Activated T-helper 9 cell treated with anti-CD3 and anti-CD28 coated beads, Interleukin-2, amount 50 U/mL, for 16 hours (primary cell): ENCODE data around the gene ZSCAN5A.
"Not testable (repeated sequence)": the region's sequence is repeated elsewhere in the genome, so short reads cannot be mapped to it uniquely, and the experiment has no call there.

Source experiments
- DNase-seq: peaks from one replicate; pipeline ENCODE4 v3.0.0-alpha.2; 2020; ENCODE audit warnings: low read depth

ZSCAN5A gene

DNA sequence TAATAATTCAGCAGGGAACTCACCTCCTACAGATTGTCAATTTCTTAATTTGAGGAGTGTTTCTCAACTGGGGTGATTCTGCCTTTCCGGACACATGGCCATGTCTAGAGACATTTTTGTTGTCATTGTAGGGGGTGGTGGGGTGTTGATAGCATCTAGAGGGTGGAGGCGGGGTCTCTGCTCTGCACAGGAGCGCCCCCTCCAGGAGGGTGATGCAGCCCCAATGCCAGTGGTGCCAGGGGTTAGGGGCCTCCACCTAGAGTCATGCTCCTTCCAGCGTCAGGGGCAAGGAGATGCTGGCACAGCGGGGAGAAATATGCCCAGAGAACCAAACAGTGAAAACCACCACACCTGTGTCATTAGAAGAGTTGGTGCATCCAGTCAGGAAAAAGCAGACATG lies 107.1 kb downstream of the ZSCAN5A start:
- DNase-seq, result not testable (repeated sequence)

DNA sequence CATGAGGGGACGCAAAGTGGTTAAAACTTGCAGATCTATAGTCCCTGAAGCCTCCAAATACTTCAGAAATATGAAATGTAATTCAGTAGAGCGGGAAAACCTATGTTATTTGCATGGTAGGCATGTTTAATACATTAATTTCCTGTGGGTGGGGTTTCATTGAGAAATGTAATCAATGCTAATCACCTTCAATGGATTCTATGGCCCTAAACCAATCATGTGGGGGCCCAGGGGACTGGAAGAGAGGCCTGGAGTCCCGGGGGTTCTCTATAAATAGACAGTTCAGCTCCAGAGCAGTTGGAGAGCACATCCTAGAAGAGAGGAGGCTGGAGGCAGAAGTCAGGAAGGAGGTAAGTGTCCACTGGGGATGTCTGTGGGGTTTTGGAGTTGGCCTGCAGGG lies 112.7 kb downstream of the ZSCAN5A start, which contains the start of gene ZSCAN5C:
ZSCAN5C (plus strand) TSS at position 301 of the 400 bp plus-strand sequence. CDS start 3,641 bp downstream, outside the sequence.
- no peak for DNase-seq

DNA sequence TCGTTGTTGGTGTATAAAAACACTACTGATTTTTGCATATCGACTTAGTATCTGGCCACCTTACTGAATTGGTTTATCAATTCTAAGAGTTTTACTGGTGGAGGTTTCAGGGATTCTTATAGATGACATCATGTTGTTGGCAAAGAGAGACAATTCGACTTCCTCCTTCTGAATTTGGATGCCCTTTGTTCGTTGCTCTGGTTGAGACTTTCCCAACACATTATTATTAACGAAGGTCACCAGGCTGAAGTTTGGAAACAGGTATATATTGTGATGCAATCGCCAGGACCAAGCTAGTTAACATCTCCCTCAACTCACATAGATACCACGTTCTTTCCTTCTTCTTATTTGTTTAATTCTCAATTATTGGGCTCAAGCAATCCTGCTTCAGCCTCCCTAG lies 115.0 kb downstream of the ZSCAN5A start:
- DNase-seq, result no peak

- DNase-seq, result not testable (repeated sequence)
These were observed 117.0 kb downstream of the ZSCAN5A start, which contains the start of gene ZSCAN5B for GRCh38 chr19:56197646-56198045. ZSCAN5B (minus strand) TSS chr19:56197783; CDS start chr19:56193052, 4,731 bp downstream.

- no peak for DNase-seq
These were observed 120.5 kb downstream of the ZSCAN5A start for GRCh38 chr19:56193981-56194640.

- DNase-seq, result no peak
These were observed 122.9 kb downstream of the ZSCAN5A start for GRCh38 chr19:56191711-56192110.

DNA sequence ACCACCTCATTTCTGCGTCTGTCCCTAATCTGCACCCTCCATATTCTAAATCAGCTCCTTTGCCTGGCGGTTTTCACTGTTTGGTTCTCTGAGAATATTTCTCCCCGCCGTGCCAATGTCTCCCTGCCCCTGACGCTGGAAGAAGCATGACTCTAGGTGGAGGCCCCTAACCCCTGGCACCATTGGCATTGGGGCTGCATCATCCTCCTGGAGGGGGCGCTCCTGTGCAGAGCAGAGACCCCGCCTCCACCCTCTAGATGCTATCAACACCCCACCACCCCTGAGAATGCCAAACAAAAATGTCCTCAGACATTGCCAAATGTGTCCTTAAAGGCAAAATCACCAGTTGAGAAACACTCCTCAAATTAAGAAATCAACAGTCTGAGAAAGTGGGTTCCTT lies 123.5 kb downstream of the ZSCAN5A start:
- DNase-seq, result no peak

DNA sequence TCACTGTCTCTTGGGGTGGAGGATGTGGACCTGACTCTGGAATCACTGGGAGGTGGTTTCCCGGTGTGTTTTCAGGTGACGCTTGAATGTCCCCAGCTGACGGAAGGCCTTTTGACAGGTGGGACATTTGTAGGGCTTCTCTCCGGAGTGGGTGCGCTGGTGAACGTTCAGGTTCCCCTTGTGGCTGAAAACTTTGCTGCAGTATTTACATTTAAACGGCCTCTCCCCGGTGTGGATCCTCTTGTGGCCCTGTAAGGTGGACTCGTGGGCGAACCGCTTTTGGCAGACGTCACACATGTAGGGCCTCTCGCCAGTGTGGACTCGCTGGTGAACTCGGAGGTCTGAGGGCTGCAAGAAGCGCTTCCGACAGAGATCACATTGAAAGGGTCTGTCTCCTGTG lies 124.9 kb downstream of the ZSCAN5A start:
- DNase-seq, result no peak

DNA sequence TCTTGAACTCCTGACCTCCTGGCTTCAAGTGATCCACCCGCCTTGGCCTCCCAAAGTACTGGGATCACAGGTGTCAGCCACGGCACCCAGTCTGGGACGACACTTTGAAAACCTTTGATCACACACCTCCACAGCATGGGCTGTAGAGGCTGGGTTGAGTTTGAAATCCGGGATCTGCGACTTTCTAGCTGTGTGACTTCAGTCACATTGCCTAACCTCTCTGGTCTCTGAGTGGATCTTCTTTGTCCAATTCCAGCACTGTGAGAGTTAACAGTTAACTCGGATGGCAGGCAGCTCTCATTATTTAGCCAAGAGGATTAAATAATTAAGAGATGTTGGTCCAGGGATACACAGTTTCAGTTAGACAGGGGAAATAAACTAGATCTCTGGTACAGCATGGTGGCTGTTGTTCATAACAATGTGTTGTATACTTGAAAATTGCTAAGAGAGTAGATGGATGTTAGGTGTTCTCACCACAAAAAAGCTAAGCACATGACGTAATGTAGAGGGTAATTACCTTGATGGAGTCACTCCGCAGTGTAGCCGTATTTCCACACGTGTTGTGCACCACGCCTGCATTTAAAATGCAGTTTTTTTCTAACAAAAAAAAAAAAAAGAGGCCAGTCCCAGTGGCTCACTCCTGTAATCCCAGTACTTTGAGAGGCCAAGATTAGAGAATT lies 136.9 kb downstream of the ZSCAN5A start:
- no peak for DNase-seq

GRCh38 chr19:56176881-56177280 lies 137.8 kb downstream of the ZSCAN5A start:
- no peak for DNase-seq

DNA sequence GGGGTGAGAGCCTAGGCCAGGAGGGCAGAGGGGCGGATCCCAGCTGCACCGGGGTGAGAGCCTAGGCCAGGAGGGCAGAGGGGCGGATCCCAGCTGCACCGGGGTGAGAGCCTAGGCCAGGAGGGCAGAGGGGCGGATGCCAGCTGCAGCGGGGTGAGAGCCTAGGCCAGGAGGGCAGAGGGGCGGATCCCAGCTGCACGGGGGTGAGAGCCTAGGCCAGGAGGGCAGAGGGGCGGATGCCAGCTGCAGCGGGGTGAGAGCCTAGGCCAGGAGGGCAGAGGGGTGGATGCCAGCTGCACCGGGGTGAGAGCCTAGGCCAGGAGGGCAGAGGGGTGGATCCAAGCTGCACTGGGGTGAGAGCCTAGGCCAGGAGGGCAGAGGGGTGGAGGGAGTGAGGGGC lies 138.3 kb downstream of the ZSCAN5A start:
- not testable (repeated sequence) for DNase-seq

DNA sequence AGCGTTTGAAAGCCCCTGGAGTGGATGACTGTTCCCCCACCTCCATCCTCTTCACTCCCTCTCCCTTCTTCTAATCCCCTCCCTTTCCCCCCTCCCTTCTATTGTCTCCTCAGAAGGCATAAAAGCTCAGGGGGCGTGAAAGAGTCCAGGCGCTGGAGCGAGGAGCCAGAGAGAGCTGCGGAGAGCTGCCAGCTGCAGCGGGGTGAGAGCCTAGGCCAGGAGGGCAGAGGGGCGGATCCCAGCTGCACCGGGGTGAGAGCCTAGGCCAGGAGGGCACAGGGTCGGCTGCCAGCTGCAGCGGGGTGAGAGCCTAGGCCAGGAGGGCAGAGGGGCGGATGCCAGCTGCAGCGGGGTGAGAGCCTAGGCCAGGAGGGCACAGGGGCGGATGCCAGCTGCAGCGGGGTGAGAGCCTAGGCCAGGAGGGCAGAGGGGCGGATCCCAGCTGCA lies 138.8 kb downstream of the ZSCAN5A start, which contains the start of gene GALP:
GALP (plus strand) TSS at position 148 of the 447 bp plus-strand sequence. CDS start 1,101 bp downstream, outside the sequence.
- DNase-seq, result not testable (repeated sequence)

GRCh38 chr19:56174550-56174949 lies 140.1 kb downstream of the ZSCAN5A start:
- no peak for DNase-seq

- no peak for DNase-seq
These were observed 140.6 kb downstream of the ZSCAN5A start for GRCh38 chr19:56174086-56174485.
